Keratinocyte (primary cell): Measurements from ENCODE around the gene C2orf49. TPM values are rescaled to one million over a fixed set of nuclear protein-coding genes. Genes with fewer than 3 reads are reported as not detected.

Experiments used
- DNase-seq: peaks from one replicate; pipeline ENCODE4 v3.0.0-alpha.2; 2011; ENCODE audit warnings: low read depth, missing footprints, low spot score
- FAIRE-seq: peaks from 2 replicates; lab custom pipeline; 2011; peaks lifted over from hg19 to GRCh38; lab: Jason Lieb, UNC
- H2AFZ ChIP-seq: 2 replicates; pipeline ENCODE4 v1.6.0; 2012; ENCODE audit warnings: low read length, control low read depth, inconsistent platforms; ENCODE audit not compliant: control insufficient read depth
- H3K27ac ChIP-seq: 2 replicates; pipeline ENCODE4 v1.5.1; 2011; ENCODE audit warnings: low read length; ENCODE audit not compliant: control insufficient read depth, insufficient read depth
- H3K27me3 ChIP-seq: 3 replicates; pipeline ENCODE4 v1.6.0; 2011; ENCODE audit warnings: low read length; ENCODE audit not compliant: control insufficient read depth, insufficient read depth; ENCODE audit errors: extremely low read depth
- H3K36me3 ChIP-seq, 2 experiments: 2 replicates in 1 of 2; 3 replicates in 1 of 2; pipeline ENCODE4 v1.5.1; 2011; ENCODE audit warnings: low read length in 2 of 2, mild to moderate bottlenecking in 1 of 2; ENCODE audit not compliant: control insufficient read depth in 2 of 2, insufficient read depth in 2 of 2; ENCODE audit errors: extremely low read depth in 1 of 2
- H3K4me1 ChIP-seq: 3 replicates; pipeline ENCODE4 v1.5.1; 2011; ENCODE audit warnings: low read length; ENCODE audit not compliant: control insufficient read depth, insufficient read depth; ENCODE audit errors: extremely low read depth
- H3K4me2 ChIP-seq: 3 replicates; pipeline ENCODE4 v1.6.0; 2011; ENCODE audit warnings: low read depth, low read length; ENCODE audit not compliant: control insufficient read depth, insufficient read depth; ENCODE audit errors: extremely low read depth
- H3K4me3 ChIP-seq, 3 experiments: fragments of 200-600 bp in 1 of 3; sonication (generic) in 1 of 3; 2 replicates in 2 of 3; 3 replicates in 1 of 3; pipeline ENCODE4 v1.5.1; 2011 to 2016; ENCODE audit warnings: low read length in 3 of 3, mild to moderate bottlenecking in 3 of 3, control low read depth in 2 of 3, inconsistent platforms in 1 of 3, low read depth in 1 of 3, mixed read lengths in 1 of 3, mixed run types in 1 of 3, moderate library complexity in 1 of 3; ENCODE audit not compliant: control insufficient read depth in 2 of 3, insufficient read depth in 2 of 3; ENCODE audit errors: extremely low read depth in 1 of 3
- H3K79me2 ChIP-seq: 2 replicates; pipeline ENCODE4 v1.6.0; 2012; ENCODE audit warnings: low read length; ENCODE audit not compliant: control insufficient read depth, insufficient read depth
- H3K9ac ChIP-seq: 3 replicates; pipeline ENCODE4 v1.6.0; 2011; ENCODE audit warnings: low read length; ENCODE audit not compliant: control insufficient read depth, insufficient read depth; ENCODE audit errors: extremely low read depth
- H3K9me1 ChIP-seq: 3 replicates; pipeline ENCODE4 v1.6.0; 2011; ENCODE audit warnings: low read length; ENCODE audit not compliant: control insufficient read depth, insufficient read depth; ENCODE audit errors: extremely low read depth
- H3K9me3 ChIP-seq: 2 replicates; pipeline ENCODE4 v1.5.1; 2012; ENCODE audit warnings: low read depth, low read length; ENCODE audit not compliant: control insufficient read depth
- H4K20me1 ChIP-seq: 3 replicates; pipeline ENCODE4 v1.6.0; 2011; ENCODE audit warnings: low read length; ENCODE audit not compliant: control insufficient read depth, insufficient read depth; ENCODE audit errors: extremely low read depth
- EZH2 ChIP-seq: IDR thresholded peaks from one replicate; pipeline ENCODE4 v1.6.1; 2012; ENCODE audit warnings: inconsistent platforms, mild to moderate bottlenecking, low read length, moderate library complexity
- dilution Hi-C: fragments of 300-500 bp; cut with MboI; formaldehyde crosslinking; loops from one replicate; pipeline ENCODE4 v1.7.0; 2020; ENCODE audit warnings: low sequenced_read_pairs; ENCODE audit not compliant: extremely low pct_ligation_motif_present
- polyA plus RNA-seq, 5 experiments: library from polyadenylated mRNA; depleted of rRNA in 3 of 5; stranded (reverse) in 3 of 5; stranded (forward) in 1 of 5; unstranded in 1 of 5; fragments of >200 nt; gene quantifications; 1 replicate in 1 of 5; 2 replicates in 3 of 5; 3 replicates in 1 of 5; pipeline versions ENCODE4 v1.2.1 to v1.2.3, GENCODE V29; 2011 to 2012; ENCODE audit warnings: missing spikeins in 2 of 5, low read depth in 1 of 5, low replicate concordance in 1 of 5
- TF ChIP-seq, protein P1 (sequence below), 3 experiments: IDR thresholded peaks in 1 of 3; conservative IDR thresholded peaks in 1 of 3; optimal IDR thresholded peaks in 1 of 3; 2 replicates in 2 of 3; 3 replicates in 1 of 3; pipeline versions ENCODE3 to v1.5.1; 2011; ENCODE audit warnings: low read length in 3 of 3, mild to moderate bottlenecking in 3 of 3, moderate library complexity in 2 of 3, control low read depth in 1 of 3, inconsistent platforms in 1 of 3; ENCODE audit not compliant: insufficient read depth in 2 of 3; ENCODE audit errors: extremely low read depth in 1 of 3

The C2orf49 gene
- polyA plus RNA-seq, 1 donor (not counting 4 experiments of a cell fraction or from before 2014, with no cell fraction given) = 19.4 TPM

DNA sequence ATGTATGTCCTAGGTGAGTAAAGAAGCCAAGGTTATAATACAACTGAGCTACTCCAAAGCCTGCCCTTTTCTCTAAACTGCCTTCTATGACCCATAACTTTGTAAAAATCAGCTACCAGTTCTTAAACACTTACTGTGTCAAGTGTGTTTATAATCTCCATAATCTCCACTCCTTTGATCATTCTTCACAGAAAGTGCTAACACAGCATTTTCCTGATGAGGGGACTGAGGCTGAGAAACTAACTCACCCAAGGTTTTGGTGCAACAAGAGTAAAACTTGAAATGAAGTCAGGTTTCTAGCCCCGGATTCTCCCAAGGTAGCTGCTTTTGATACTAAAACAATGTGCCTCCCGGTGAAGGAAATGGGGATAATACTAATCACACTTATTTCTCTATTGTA, 1.9 kb upstream of the C2orf49 start:
- TF ChIP-seq, protein P1, sequence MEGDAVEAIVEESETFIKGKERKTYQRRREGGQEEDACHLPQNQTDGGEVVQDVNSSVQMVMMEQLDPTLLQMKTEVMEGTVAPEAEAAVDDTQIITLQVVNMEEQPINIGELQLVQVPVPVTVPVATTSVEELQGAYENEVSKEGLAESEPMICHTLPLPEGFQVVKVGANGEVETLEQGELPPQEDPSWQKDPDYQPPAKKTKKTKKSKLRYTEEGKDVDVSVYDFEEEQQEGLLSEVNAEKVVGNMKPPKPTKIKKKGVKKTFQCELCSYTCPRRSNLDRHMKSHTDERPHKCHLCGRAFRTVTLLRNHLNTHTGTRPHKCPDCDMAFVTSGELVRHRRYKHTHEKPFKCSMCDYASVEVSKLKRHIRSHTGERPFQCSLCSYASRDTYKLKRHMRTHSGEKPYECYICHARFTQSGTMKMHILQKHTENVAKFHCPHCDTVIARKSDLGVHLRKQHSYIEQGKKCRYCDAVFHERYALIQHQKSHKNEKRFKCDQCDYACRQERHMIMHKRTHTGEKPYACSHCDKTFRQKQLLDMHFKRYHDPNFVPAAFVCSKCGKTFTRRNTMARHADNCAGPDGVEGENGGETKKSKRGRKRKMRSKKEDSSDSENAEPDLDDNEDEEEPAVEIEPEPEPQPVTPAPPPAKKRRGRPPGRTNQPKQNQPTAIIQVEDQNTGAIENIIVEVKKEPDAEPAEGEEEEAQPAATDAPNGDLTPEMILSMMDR (optimal IDR thresholded peaks at IDR 0.05 in 1 of 3, IDR thresholded peaks at IDR 0.05 in 1 of 3, conservative IDR thresholded peaks at IDR 0.05 in 1 of 3; ENCODE audit: extremely low read depth in 1 of 3, insufficient read depth in 2 of 3, low read length in 3 of 3) = no peak
- no peak for TF ChIP-seq EZH2
- DNase-seq (no peak), FAIRE-seq (no peak)
- Histone ChIP-seq H3K4me3 (no peak overlapping the region), H3K36me3 (peaks cover 3 to 5% of the 10 kb centered on the region in 2 experiments), H3K79me2 (peaks cover 42% of the 10 kb centered on the region), H3K4me2 (no peak overlapping the region), H2AFZ (no peak overlapping the region), H3K27me3 (no peaks in the 10 kb centered on the region), H3K4me1 (peaks cover 19% of the 10 kb centered on the region), H3K9me3 (no peaks in the 10 kb centered on the region), H3K9me1 (no peaks in the 10 kb centered on the region), H3K9ac (no peak overlapping the region), H4K20me1 (no peaks in the 10 kb centered on the region), H3K27ac (no peak overlapping the region)
- dilution Hi-C loops = no loop called here

DNA sequence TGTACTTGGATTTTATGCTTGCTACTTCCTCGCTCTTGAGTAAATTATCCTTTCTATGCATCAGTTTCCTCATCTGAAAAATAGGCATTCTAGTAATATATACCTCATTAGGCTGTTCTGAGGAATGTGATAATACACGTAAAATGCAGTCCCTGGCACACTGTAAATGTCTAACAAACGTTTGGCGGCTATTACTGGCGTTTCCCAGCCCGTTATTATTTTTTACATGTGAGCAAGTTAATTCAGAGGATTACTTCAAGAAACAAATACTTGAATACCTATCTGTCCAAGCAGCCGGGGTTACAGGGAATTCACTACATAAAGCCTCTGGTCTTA, 586 bp upstream of the C2orf49 start:
- Histone ChIP-seq H3K27ac (peak overlapping the region; percentile 99), H3K36me3 (peaks cover 8 to 14% of the 10 kb centered on the region in 2 experiments), H3K9me3 (no peaks in the 10 kb centered on the region), H3K79me2 (peaks cover 50% of the 10 kb centered on the region), H3K4me2 (peak overlapping the region; percentile 90), H2AFZ (peak overlapping the region; percentile 99), H3K27me3 (no peaks in the 10 kb centered on the region), H3K4me3 (peak overlapping the region; percentile 77 to 100 (median 99)), H3K9me1 (no peaks in the 10 kb centered on the region), H3K4me1 (peaks cover 16% of the 10 kb centered on the region), H3K9ac (peak overlapping the region; percentile 99), H4K20me1 (no peaks in the 10 kb centered on the region)
- TF ChIP-seq, protein P1 (optimal IDR thresholded peaks at IDR 0.05 in 1 of 3, IDR thresholded peaks at IDR 0.05 in 1 of 3, conservative IDR thresholded peaks at IDR 0.05 in 1 of 3; ENCODE audit: extremely low read depth in 1 of 3, insufficient read depth in 2 of 3, low read length in 3 of 3) = no peak
- TF ChIP-seq EZH2 = no peak
- no peak for DNase-seq
- FAIRE-seq = no peak
- dilution Hi-C loops = no loop called here
